Neural crest cell (in vitro differentiated cells): ENCODE data around the gene MBTPS1. TPM values are rescaled to one million over a fixed set of nuclear protein-coding genes. Genes with fewer than 3 reads are reported as not detected.

Experiments used
- DNase-seq: peaks from one replicate; pipeline ENCODE4 v3.0.0; 2021; ENCODE audit warnings: low read depth, mixed read lengths, low spot score
- H3K27ac Mint-ChIP-seq: one replicate; pipeline ENCODE4 v1.8.0; 2021; ENCODE audit warnings: mild to moderate bottlenecking, mixed read lengths; ENCODE audit not compliant: unreplicated experiment
- H3K27me3 Mint-ChIP-seq: 2 replicates; pipeline ENCODE4 v1.8.0; 2021; ENCODE audit warnings: low read depth, mild to moderate bottlenecking, mixed read lengths
- H3K36me3 Mint-ChIP-seq: 2 replicates; pipeline ENCODE4 v1.8.0; 2021; ENCODE audit warnings: low read depth, mild to moderate bottlenecking, mixed read lengths
- H3K4me1 Mint-ChIP-seq: 2 replicates; pipeline ENCODE4 v1.8.0; 2021; ENCODE audit warnings: mixed read lengths
- H3K4me3 Mint-ChIP-seq: one replicate; pipeline ENCODE4 v1.8.0; 2021; ENCODE audit warnings: mild to moderate bottlenecking, mixed read lengths
- H3K9me3 Mint-ChIP-seq: 2 replicates; pipeline ENCODE4 v1.8.0; 2021; ENCODE audit warnings: mixed read lengths
- CTCF ChIP-seq: fragments of 200-600 bp; sonication (generic); conservative IDR thresholded peaks from 2 replicates; pipeline ENCODE4 v1.5.0; 2021; ENCODE audit warnings: antibody characterized with exemption, mild to moderate bottlenecking
- total RNA-seq: library from RNA; stranded (reverse); gene quantifications from 2 replicates; pipeline ENCODE4 v1.2.1, GENCODE V29; 2021

MBTPS1 gene
- total RNA-seq, 1 donor from 2014 or later, result 59.0 TPM

- peaks cover under 1% of the 10 kb centered on the region for H3K9me3 Mint-ChIP-seq
- TF ChIP-seq CTCF, result no peak
- no peaks in the 10 kb centered on the region for H3K36me3 Mint-ChIP-seq
- H3K27me3 Mint-ChIP-seq, result peaks cover 3% of the 10 kb centered on the region
- no peak overlapping the region for H3K27ac Mint-ChIP-seq
- no peak overlapping the region for H3K4me3 Mint-ChIP-seq
- no peak for DNase-seq
- peaks cover 14% of the 10 kb centered on the region for H3K4me1 Mint-ChIP-seq
Measured at GRCh38 chr16:84026606-84027005, 90.1 kb downstream of the MBTPS1 start.

GRCh38 chr16:84024854-84025253 is 91.9 kb downstream of the MBTPS1 start:
- Mint-ChIP-seq H3K9me3 (peaks cover 7% of the 10 kb centered on the region), H3K4me1 (peaks cover 14% of the 10 kb centered on the region), H3K4me3 (no peak overlapping the region), H3K27ac (peak overlapping the region; percentile 67), H3K36me3 (peaks cover 3% of the 10 kb centered on the region), H3K27me3 (no peaks in the 10 kb centered on the region)
- DNase-seq, result no peak
- TF ChIP-seq CTCF, result no peak

- peaks cover 8% of the 10 kb centered on the region for H3K4me1 Mint-ChIP-seq
- H3K27ac Mint-ChIP-seq, result no peak overlapping the region
- H3K36me3 Mint-ChIP-seq, result peaks cover 7% of the 10 kb centered on the region
- H3K9me3 Mint-ChIP-seq, result peaks cover 15% of the 10 kb centered on the region
- no peak for TF ChIP-seq CTCF
- no peak overlapping the region for H3K4me3 Mint-ChIP-seq
- DNase-seq, result no peak
- H3K27me3 Mint-ChIP-seq, result no peaks in the 10 kb centered on the region
Measured at GRCh38 chr16:84022644-84023043, 94.1 kb downstream of the MBTPS1 start.

GRCh38 chr16:84021488-84021887 is 95.3 kb downstream of the MBTPS1 start:
- peaks cover 15% of the 10 kb centered on the region for H3K9me3 Mint-ChIP-seq
- no peak overlapping the region for H3K4me3 Mint-ChIP-seq
- no peak overlapping the region for H3K27ac Mint-ChIP-seq
- H3K4me1 Mint-ChIP-seq, result peaks cover 2% of the 10 kb centered on the region
- H3K27me3 Mint-ChIP-seq, result no peaks in the 10 kb centered on the region
- H3K36me3 Mint-ChIP-seq, result peaks cover 7% of the 10 kb centered on the region
- TF ChIP-seq CTCF, result no peak
- DNase-seq, result no peak

- H3K4me1 Mint-ChIP-seq, result no peaks in the 10 kb centered on the region
- DNase-seq, result no peak
- no peak overlapping the region for H3K27ac Mint-ChIP-seq
- no peaks in the 10 kb centered on the region for H3K27me3 Mint-ChIP-seq
- peaks cover 15% of the 10 kb centered on the region for H3K9me3 Mint-ChIP-seq
- peaks cover 7% of the 10 kb centered on the region for H3K36me3 Mint-ChIP-seq
- no peak overlapping the region for H3K4me3 Mint-ChIP-seq
- TF ChIP-seq CTCF, result no peak
Measured at GRCh38 chr16:84020353-84020752, 96.4 kb downstream of the MBTPS1 start.

GRCh38 chr16:84018710-84019109 is 98.0 kb downstream of the MBTPS1 start:
- DNase-seq, result no peak
- H3K4me1 Mint-ChIP-seq, result no peaks in the 10 kb centered on the region
- no peak overlapping the region for H3K27ac Mint-ChIP-seq
- H3K36me3 Mint-ChIP-seq, result peaks cover 7% of the 10 kb centered on the region
- peaks cover 15% of the 10 kb centered on the region for H3K9me3 Mint-ChIP-seq
- H3K4me3 Mint-ChIP-seq, result no peak overlapping the region
- no peaks in the 10 kb centered on the region for H3K27me3 Mint-ChIP-seq
- no peak for TF ChIP-seq CTCF
